GM19463 (cell line): Measurements from ENCODE around the gene ENPP5.

Experiments used
- ATAC-seq: cut with Tn5 transposase; IDR thresholded peaks from one replicate; pipeline ENCODE4 v1.9.1; 2021; ENCODE audit warnings: mild to moderate bottlenecking, moderate library complexity; ENCODE audit not compliant: unreplicated experiment

Gene ENPP5

GRCh38 chr6:46115634-46116033 is 55.1 kb downstream of the ENPP5 start:
- no peak for ATAC-seq

GRCh38 chr6:46113370-46113769 is 57.4 kb downstream of the ENPP5 start:
- ATAC-seq = no peak
